SH-SY5Y (cell line): ENCODE data around the gene ANXA9.

Experiments used
- GATA2 ChIP-seq: IDR thresholded peaks from 2 replicates; pipeline ENCODE4 v1.6.1; 2011; ENCODE audit warnings: mild to moderate bottlenecking, low read depth, low read length
- GATA3 ChIP-seq: IDR thresholded peaks from 2 replicates; pipeline ENCODE4 v1.6.1; 2011; ENCODE audit warnings: low read depth, mild to moderate bottlenecking, low read length, moderate library complexity

DNA sequence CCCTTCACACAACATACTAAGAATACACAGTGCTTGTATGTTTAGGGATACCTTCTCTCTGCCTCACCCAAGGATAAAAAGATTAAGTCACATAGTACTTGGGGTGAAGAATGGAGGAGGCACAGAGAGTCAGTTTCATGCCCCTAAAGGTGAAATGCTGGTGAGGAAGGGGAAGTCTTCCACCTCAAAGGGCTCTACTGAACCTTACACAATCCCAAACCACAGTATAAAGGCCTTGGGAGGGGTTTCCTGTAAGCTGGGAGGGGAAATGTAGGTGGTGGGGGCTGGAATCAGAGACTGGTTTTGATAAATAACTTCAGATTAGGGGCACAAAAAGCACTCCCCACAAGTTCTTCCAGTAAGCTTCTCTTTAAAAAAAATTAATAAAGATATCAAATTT lies 21.1 kb downstream of the ANXA9 start:
- TF ChIP-seq GATA2, result no peak
- no peak for TF ChIP-seq GATA3
